Ascending aorta (tissue), 2 donors: Measurements from ENCODE around the gene TAGLN2. TPM values are rescaled to one million over a fixed set of nuclear protein-coding genes. Genes with fewer than 3 reads are reported as not detected.

ENCODE experiments used
- DNase-seq, 2 donors: peaks; one replicate each; pipeline ENCODE4 v3.0.0-alpha.2; 2019; ENCODE audit warnings: low spot score in 2 of 2
- H3K27ac ChIP-seq, 2 donors: fragments of 200-600 bp; sonication (generic); one replicate each; pipeline ENCODE4 v1.5.1; 2016 to 2017; ENCODE audit warnings: mild to moderate bottlenecking in 1 of 2
- H3K27me3 ChIP-seq: fragments of 200-600 bp; sonication (generic); one replicate; pipeline ENCODE4 v1.5.1; 2017
- H3K36me3 ChIP-seq, 2 donors: fragments of 200-600 bp; sonication (generic); one replicate each; pipeline ENCODE4 v1.5.1; 2016
- H3K4me1 ChIP-seq, 2 donors: fragments of 200-600 bp; sonication (generic); one replicate each; pipeline ENCODE4 v1.5.1; 2016 to 2017; ENCODE audit warnings: mild to moderate bottlenecking in 1 of 2
- H3K4me3 ChIP-seq, 2 donors: fragments of 200-600 bp; sonication (generic); one replicate each; pipeline ENCODE4 v1.5.1; 2016 to 2017; ENCODE audit warnings: mild to moderate bottlenecking in 1 of 2
- H3K9me3 ChIP-seq, 2 donors: fragments of 200-600 bp; sonication (generic); one replicate each; pipeline ENCODE4 v1.5.1; 2016
- CTCF ChIP-seq, 3 experiments: fragments of 200-600 bp in 2 of 3; fragments of 450-650 bp in 1 of 3; sonication (generic) in 2 of 3; IDR thresholded peaks; one replicate each; pipeline ENCODE4 v1.5.1; 2016 to 2019; ENCODE audit warnings: antibody characterized with exemption in 3 of 3, mild to moderate bottlenecking in 1 of 3, moderate library complexity in 1 of 3
- intact Hi-C: fragments of 100-400 bp; cut with DNase I; formaldehyde crosslinking; loops from one replicate; pipeline ENCODE4 v1.15.1; 2023
- total RNA-seq: library from RNA; depleted of rRNA; stranded (reverse); fragments of >200 nt; gene quantifications from one replicate; pipeline ENCODE4 v1.1.0, GENCODE V29; 2016

Gene TAGLN2
- total RNA-seq, 1 donor from 2014 or later = 363 TPM

GRCh38 chr1:159918352-159919200 is 6.7 kb downstream of the TAGLN2 start:
- Histone ChIP-seq H3K4me3 (no peak overlapping the region), H3K27me3 (no peaks in the 10 kb centered on the region), H3K9me3 (no peaks in the 10 kb centered on the region), H3K27ac (peak overlapping the region; percentile 5 to 96), H3K4me1 (peaks cover 6 to 31% of the 10 kb centered on the region in 2 donors), H3K36me3 (peaks cover 30 to 46% of the 10 kb centered on the region in 2 donors)
- DNase-seq = no peak
- intact Hi-C loops = no loop called here
- no peak for TF ChIP-seq CTCF (IDR thresholded peaks at IDR 0.05)

- DNase-seq = no peak
- H3K9me3 ChIP-seq = no peaks in the 10 kb centered on the region
- intact Hi-C loops = no loop called here
- H3K36me3 ChIP-seq = peaks cover 30 to 46% of the 10 kb centered on the region in 2 donors
- H3K4me3 ChIP-seq = no peak overlapping the region
- H3K4me1 ChIP-seq = peaks cover 6 to 26% of the 10 kb centered on the region in 2 donors
- H3K27me3 ChIP-seq = no peaks in the 10 kb centered on the region
- no peak for TF ChIP-seq CTCF (IDR thresholded peaks at IDR 0.05)
- peak overlapping the region; percentile 21 to 96 for H3K27ac ChIP-seq
Observed at GRCh38 chr1:159917533-159918351, 7.6 kb downstream of the TAGLN2 start.

GRCh38 chr1:159916242-159917051 is 8.9 kb downstream of the TAGLN2 start:
- H3K4me1 ChIP-seq = peaks cover 0 to 16% of the 10 kb centered on the region in 2 donors
- H3K27me3 ChIP-seq = no peaks in the 10 kb centered on the region
- H3K36me3 ChIP-seq = peaks cover 30 to 46% of the 10 kb centered on the region in 2 donors
- intact Hi-C loops = no loop called here
- no peak for TF ChIP-seq CTCF (IDR thresholded peaks at IDR 0.05)
- H3K4me3 ChIP-seq = no peak overlapping the region
- H3K9me3 ChIP-seq = no peaks in the 10 kb centered on the region
- no peak for DNase-seq
- peak overlapping the region; percentile 63 to 96 for H3K27ac ChIP-seq

GRCh38 chr1:159915571-159916241 is 9.6 kb downstream of the TAGLN2 start:
- no peak overlapping the region for H3K4me3 ChIP-seq
- DNase-seq = no peak
- H3K27ac ChIP-seq = peak overlapping the region; percentile 63 to 96
- no peak for TF ChIP-seq CTCF (IDR thresholded peaks at IDR 0.05)
- peaks cover 30 to 45% of the 10 kb centered on the region in 2 donors for H3K36me3 ChIP-seq
- intact Hi-C loops = no loop called here
- H3K27me3 ChIP-seq = no peaks in the 10 kb centered on the region
- H3K9me3 ChIP-seq = no peaks in the 10 kb centered on the region
- H3K4me1 ChIP-seq = peaks cover 0 to 19% of the 10 kb centered on the region in 2 donors
